Activated CD8-positive, alpha-beta memory T cell treated with anti-CD3 and anti-CD28 coated beads for 24 hours (primary cell): ENCODE measurements around the gene PLD6.

Experiments
- DNase-seq: peaks from one replicate; pipeline ENCODE4 v3.0.0-alpha.2; 2020

The PLD6 gene

GRCh38 chr17:17226451-17227265 is 20.5 kb upstream of the PLD6 start:
- DNase-seq = no peak

- no peak for DNase-seq
Observed at GRCh38 chr17:17225901-17226300, 19.8 kb upstream of the PLD6 start.

GRCh38 chr17:17224137-17224536 is 18.0 kb upstream of the PLD6 start:
- no peak for DNase-seq

GRCh38 chr17:17223736-17224135 is 17.6 kb upstream of the PLD6 start:
- no peak for DNase-seq

GRCh38 chr17:17221329-17221728 is 15.2 kb upstream of the PLD6 start:
- no peak for DNase-seq

GRCh38 chr17:17220529-17220928 is 14.4 kb upstream of the PLD6 start:
- DNase-seq = no peak

GRCh38 chr17:17217995-17218394 is 11.9 kb upstream of the PLD6 start:
- DNase-seq = no peak

GRCh38 chr17:17216776-17217175 is 10.6 kb upstream of the PLD6 start:
- DNase-seq = no peak

- no peak for DNase-seq
Observed at GRCh38 chr17:17216236-17216635, 10.1 kb upstream of the PLD6 start.

GRCh38 chr17:17215575-17215974 is 9.4 kb upstream of the PLD6 start:
- DNase-seq = no peak

GRCh38 chr17:17214646-17215436 is 8.7 kb upstream of the PLD6 start:
- DNase-seq = no peak

GRCh38 chr17:17213775-17214174 is 7.6 kb upstream of the PLD6 start:
- no peak for DNase-seq

GRCh38 chr17:17207998-17208397 is 1.9 kb upstream of the PLD6 start:
- DNase-seq = no peak

GRCh38 chr17:17206913-17207335 is 791 bp upstream of the PLD6 start:
- no peak for DNase-seq

- DNase-seq = peak; percentile 86
Observed at GRCh38 chr17:17205368-17206123, 587 bp downstream of the PLD6 start.

GRCh38 chr17:17204635-17205231 is 1.4 kb downstream of the PLD6 start:
- no peak for DNase-seq

- no peak for DNase-seq
Observed at GRCh38 chr17:17204041-17204591, 2.0 kb downstream of the PLD6 start.

GRCh38 chr17:17203173-17203730 is 2.9 kb downstream of the PLD6 start:
- no peak for DNase-seq

- DNase-seq = no peak
Observed at GRCh38 chr17:17201907-17202306, 4.2 kb downstream of the PLD6 start.

- DNase-seq = no peak
Observed at GRCh38 chr17:17201271-17201670, 4.9 kb downstream of the PLD6 start.

- DNase-seq = no peak
Observed at GRCh38 chr17:17200831-17201230, 5.3 kb downstream of the PLD6 start.

- DNase-seq = no peak
Observed at GRCh38 chr17:17200311-17200710, 5.8 kb downstream of the PLD6 start.
